Nephron progenitor cell (in vitro differentiated cells): Measurements from ENCODE around the gene TECPR1.

ENCODE experiments used
- DNase-seq: peaks from one replicate; pipeline ENCODE4 v3.0.0; 2021
- H3K27ac Mint-ChIP-seq: 2 replicates; pipeline ENCODE4 v1.8.0; 2021; ENCODE audit warnings: mild to moderate bottlenecking, moderate library complexity, mixed read lengths
- H3K27me3 Mint-ChIP-seq: 2 replicates; pipeline ENCODE4 v1.8.0; 2021; ENCODE audit warnings: mild to moderate bottlenecking, low read depth, mixed read lengths; ENCODE audit not compliant: poor library complexity
- H3K36me3 Mint-ChIP-seq: 2 replicates; pipeline ENCODE4 v1.8.0; 2021; ENCODE audit warnings: low read depth, mixed read lengths
- H3K4me1 Mint-ChIP-seq: 2 replicates; pipeline ENCODE4 v1.8.0; 2021; ENCODE audit warnings: mixed read lengths
- H3K4me3 Mint-ChIP-seq: 2 replicates; pipeline ENCODE4 v1.8.0; 2021; ENCODE audit warnings: mild to moderate bottlenecking, moderate library complexity, mixed read lengths
- H3K9me3 Mint-ChIP-seq: 2 replicates; pipeline ENCODE4 v1.8.0; 2021; ENCODE audit warnings: mild to moderate bottlenecking, moderate library complexity, mixed read lengths
- CTCF ChIP-seq: fragments of 200-600 bp; sonication (generic); IDR thresholded peaks from 2 replicates; pipeline ENCODE4 v1.5.0; 2021; ENCODE audit warnings: antibody characterized with exemption

TECPR1 gene

GRCh38 chr7:98238976-98239375 lies 13.1 kb downstream of the TECPR1 start:
- no peak overlapping the region for H3K4me3 Mint-ChIP-seq
- H3K9me3 Mint-ChIP-seq = no peaks in the 10 kb centered on the region
- H3K27me3 Mint-ChIP-seq = no peaks in the 10 kb centered on the region
- no peak for TF ChIP-seq CTCF
- DNase-seq = no peak
- H3K4me1 Mint-ChIP-seq = peaks cover 5% of the 10 kb centered on the region
- H3K27ac Mint-ChIP-seq = peak overlapping the region; percentile 95
- peaks cover 32% of the 10 kb centered on the region for H3K36me3 Mint-ChIP-seq

- Mint-ChIP-seq H3K27ac (no peak overlapping the region), H3K9me3 (no peaks in the 10 kb centered on the region), H3K36me3 (peaks cover 32% of the 10 kb centered on the region), H3K4me1 (peaks cover 5% of the 10 kb centered on the region), H3K4me3 (no peak overlapping the region), H3K27me3 (no peaks in the 10 kb centered on the region)
- no peak for TF ChIP-seq CTCF
- DNase-seq = no peak
Measured at GRCh38 chr7:98238076-98238475, 14.0 kb downstream of the TECPR1 start.

GRCh38 chr7:98236355-98237185 lies 15.5 kb downstream of the TECPR1 start:
- no peak for TF ChIP-seq CTCF
- no peak for DNase-seq
- Mint-ChIP-seq H3K36me3 (peaks cover 32% of the 10 kb centered on the region), H3K4me1 (peaks cover 10% of the 10 kb centered on the region), H3K4me3 (no peak overlapping the region), H3K27me3 (no peaks in the 10 kb centered on the region), H3K27ac (no peak overlapping the region), H3K9me3 (no peaks in the 10 kb centered on the region)

GRCh38 chr7:98235901-98236300 lies 16.1 kb downstream of the TECPR1 start:
- no peak overlapping the region for H3K4me3 Mint-ChIP-seq
- H3K27ac Mint-ChIP-seq = no peak overlapping the region
- no peaks in the 10 kb centered on the region for H3K9me3 Mint-ChIP-seq
- no peak for DNase-seq
- no peak for TF ChIP-seq CTCF
- H3K27me3 Mint-ChIP-seq = no peaks in the 10 kb centered on the region
- H3K4me1 Mint-ChIP-seq = peaks cover 5% of the 10 kb centered on the region
- H3K36me3 Mint-ChIP-seq = peaks cover 27% of the 10 kb centered on the region

- H3K36me3 Mint-ChIP-seq = peaks cover 21% of the 10 kb centered on the region
- H3K4me1 Mint-ChIP-seq = peaks cover 10% of the 10 kb centered on the region
- no peaks in the 10 kb centered on the region for H3K9me3 Mint-ChIP-seq
- DNase-seq = no peak
- H3K4me3 Mint-ChIP-seq = no peak overlapping the region
- no peak for TF ChIP-seq CTCF
- H3K27me3 Mint-ChIP-seq = no peaks in the 10 kb centered on the region
- H3K27ac Mint-ChIP-seq = no peak overlapping the region
Measured at GRCh38 chr7:98234429-98235147, 17.4 kb downstream of the TECPR1 start.
